HG03066 (cell line): ENCODE data around the gene GCN1.
A peak's percentile ranks its signal among the peaks of the same experiment; 100 is the strongest.
"Not testable (repeated sequence)": the region's sequence is repeated elsewhere in the genome, so short reads cannot be mapped to it uniquely, and the experiment has no call there.

Experiments
- ATAC-seq: cut with Tn5 transposase; IDR thresholded peaks from one replicate; pipeline ENCODE4 v1.9.1; 2021; ENCODE audit warnings: low read depth; ENCODE audit not compliant: unreplicated experiment

Gene GCN1

DNA sequence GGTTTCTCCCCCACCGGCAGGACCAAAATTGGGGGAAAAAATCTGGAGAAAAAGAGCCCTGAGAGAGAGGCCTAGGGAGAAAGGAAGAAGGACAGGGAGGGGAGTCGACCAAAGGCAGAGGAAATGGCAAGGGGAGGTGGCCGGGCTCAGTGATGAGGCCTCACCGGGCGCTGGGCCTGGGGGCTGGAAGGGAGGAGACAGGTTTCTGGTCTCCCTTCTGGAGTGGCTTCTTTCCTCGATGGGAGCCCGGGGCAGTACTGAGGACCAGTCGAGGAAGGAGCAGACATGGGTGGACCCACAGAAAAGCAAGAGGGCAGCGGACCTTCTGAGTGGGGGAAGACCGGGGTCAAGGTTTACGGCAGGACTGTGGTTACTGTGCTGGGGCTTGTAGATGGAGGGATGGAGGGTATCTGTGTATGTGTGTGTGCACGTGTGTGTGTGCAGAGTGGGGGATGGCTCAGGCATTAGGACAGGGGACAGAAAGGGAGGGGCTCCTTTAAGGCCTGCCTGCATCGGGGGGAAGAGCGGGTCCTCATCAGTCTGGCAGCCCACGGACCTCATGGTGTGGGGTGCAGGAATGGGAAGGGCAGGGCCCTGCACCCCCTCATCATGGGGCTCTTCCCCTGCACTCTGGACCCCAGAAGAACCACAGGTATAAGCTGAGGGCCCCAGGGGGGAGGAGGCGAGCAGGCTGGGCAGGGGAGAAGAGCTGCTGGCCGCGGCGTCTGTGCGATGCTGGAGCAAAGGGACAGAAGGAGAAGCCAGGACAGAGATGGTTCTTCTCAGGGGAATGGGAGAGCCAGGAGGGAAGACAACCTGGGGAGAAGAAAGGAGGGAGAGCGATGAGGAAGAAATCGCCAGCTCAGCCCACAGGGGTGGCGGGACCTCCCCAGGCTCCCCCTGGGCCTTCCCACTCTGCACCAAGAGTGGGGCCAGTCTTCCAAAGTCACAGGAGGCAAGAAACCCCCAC is 21.5 kb upstream of the GCN1 start:
- ATAC-seq = no peak

DNA sequence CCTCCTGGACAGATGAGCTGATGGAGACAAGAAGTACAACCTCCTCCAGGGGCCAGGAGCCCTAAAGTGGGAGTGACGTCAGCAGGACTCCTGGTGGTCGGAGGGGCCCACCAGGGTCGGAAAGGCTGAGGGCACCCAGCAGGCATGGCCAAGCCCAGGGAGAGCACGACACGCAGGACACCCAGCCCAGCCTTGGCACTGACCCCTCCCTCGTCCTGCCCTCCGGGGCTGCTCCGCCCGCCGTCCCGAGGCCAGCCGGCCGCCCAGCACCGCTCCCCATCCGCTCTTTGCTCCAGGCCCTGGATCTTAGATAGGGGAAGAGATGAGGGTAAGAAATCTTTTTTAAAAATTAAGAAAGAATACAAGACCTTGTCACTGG is 20.8 kb upstream of the GCN1 start:
- ATAC-seq = no peak

DNA sequence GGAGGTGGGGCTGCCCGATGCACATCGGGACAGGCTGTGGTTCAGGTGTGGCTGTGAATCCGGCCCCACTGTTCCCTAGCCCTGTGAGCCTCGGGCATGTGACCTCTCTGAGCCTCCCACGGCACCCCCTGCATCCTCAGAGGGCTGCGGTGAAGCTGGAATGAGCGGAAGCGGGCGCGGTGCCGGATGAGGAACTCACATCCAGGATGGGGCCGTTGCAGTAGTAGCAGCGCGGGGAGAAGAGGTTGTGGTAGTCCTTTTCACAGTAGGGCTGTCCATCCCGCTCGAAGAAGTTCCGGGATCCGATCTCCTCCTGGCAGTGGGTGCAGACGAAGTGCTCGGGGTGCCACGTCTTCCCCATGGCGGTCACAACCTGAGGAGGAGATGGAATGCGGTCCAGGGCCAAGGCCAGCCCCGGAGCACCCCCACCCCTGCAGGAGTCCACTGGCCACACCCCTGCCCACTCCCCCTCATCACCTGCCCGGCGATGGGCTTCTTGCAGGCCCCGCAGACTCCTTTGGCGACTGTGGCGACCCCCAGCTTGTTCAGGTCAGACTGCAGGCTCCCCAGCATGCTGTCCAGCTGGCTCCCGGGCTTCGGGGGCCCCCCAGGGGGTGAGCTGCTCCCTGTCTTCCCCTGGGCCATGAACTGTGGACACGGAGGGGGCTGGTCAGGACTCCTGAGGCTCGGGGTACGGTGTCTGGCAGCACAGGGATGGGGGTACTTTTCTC is 20.3 kb upstream of the GCN1 start:
- no peak for ATAC-seq

DNA sequence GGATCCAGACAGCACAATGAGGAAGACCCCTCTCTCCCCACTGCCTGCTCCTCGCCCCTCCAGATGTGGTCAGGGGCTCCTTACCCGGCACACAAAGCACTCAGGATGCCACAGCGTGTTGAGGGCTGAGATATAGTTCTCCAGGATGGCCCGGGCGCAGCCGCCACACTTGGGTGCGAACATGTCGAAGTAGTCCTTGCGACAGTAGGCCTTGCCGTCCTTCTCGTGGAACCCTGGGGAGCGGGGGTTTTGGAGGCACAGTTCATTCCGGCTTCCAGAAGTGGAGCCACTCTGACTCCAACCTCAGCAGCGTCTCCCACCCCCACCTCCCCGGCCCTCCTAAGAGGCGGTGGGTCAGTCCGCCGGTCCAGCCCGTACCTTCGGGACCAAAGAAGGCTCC is 19.2 kb upstream of the GCN1 start:
- ATAC-seq = no peak

DNA sequence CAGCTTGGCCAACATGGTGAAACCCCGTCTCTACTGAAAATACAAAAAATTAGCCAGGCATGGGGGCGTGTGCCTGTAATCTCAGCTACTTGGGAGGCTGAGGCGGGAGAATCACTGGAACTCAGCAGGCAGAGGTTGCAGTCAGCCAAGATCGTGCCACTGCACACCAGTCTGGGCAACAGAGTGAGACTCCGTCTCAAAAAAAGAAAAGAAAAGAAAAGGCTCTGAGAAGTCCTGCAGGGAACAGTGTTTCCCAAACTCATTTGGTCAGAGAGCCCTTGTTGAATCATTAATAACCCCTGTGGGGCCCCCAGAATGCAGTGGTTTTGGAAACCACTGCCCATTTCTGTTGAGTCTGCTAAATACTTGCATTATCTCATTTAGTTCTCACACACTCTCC is 18.7 kb upstream of the GCN1 start:
- ATAC-seq = not testable (repeated sequence)

DNA sequence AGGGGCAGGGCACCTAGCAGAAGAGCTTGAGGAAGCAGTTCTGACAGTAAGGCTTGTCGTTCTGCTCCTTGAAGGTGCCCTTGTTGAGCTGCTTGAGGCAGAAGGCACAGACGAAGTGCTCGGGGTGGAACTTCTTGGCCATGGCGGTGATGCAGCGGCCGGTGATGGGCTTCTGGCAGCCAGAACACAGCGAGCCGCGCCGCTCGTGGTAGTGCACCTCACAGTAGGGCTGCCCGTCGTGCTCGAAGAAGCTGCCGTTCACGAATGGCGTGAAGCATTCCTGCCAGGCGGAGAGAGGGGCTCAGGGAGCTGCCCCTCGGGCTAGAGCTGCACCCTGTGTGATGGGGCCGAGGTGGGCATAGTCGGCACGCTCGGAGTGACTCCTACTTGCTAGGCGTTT is 17.8 kb upstream of the GCN1 start:
- no peak for ATAC-seq

DNA sequence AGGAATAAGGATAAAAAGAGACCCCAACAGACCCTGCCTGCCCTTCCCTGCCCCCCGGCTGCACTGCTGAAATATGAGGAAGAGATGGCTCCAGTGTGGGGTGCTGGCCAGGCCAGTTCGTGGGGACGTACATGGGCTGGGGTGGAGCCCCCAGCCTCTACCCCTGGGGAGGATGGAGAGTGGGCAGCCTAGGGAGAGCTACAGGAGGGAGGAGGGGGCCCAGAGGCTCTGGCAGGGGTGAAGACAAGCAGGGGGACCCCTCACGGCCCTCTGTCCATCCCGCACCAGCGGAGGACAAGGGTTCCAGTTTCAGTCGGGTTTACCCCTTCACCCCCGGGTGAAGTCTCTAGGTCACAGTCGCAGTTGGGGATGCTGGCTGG is 17.4 kb upstream of the GCN1 start:
- ATAC-seq = no peak

DNA sequence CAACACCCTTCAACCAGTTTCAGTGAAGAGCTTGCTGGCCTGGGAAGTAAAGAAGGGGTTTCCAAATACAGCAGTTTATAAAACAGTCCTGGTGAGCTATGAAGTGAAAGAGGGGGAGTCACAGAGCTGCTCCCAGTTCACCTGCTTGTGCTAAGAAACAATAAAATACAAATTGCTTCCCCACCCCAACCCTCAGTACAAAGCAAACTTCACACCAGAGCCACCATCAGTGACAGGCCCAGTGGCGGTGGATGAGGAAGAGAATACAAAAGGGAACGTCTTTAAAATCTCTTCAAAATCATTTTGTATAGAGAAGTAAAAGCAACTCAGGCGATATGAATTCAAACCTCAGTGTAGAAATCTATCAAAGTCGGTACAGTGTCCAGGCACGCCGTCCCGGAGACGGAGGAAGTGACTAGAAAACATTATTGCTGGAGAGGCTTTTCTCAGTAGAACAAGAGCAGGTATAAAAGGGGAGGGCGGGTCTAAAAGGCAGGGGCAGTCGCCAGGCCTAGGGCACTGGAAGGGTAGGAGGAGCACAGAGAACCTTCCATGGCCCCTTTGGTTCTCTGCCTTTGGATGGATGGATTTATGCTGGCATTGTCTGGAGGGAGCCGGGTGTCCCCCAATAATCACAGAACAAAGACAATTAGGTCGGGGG is 16.9 kb upstream of the GCN1 start:
- no peak for ATAC-seq

DNA sequence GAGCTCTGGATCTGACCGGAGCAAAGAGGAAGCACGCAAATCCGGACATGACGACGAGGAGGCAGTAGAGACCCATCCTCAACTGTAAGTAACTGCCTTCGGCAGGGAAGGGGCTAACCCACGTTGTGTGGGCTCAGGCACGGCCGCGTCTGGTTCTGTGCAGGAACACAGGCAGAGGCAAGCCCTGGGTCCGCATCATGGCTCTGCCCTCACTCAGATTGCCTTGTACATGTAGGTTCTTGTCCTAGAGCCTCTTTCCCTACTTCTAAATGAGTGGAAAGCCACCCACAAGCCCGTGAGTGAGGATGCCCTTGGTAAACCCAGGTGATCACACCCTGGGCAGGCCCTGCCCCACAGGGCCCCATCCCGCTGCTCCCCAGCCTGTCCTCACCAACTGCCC is 15.3 kb upstream of the GCN1 start:
- ATAC-seq = no peak

DNA sequence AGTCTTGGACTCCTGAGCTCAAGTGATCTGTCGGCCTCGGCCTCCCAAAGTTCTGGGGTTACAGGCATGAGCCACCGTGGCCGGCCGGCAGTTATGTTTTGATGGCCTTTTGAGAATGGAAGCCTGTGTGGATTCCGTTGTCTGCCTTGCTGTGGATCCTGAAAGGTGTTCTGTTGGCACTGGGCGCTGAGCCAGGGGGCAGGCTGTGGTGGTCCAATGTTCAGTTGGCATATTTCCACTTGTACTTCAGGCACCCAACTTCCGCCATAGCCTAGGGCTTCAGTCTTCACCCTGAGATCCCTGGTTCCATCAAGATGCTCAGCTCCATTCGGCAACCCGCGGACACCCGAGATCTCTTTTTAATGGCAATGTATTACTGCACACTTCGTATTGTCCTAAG is 12.7 kb upstream of the GCN1 start:
- no peak for ATAC-seq

DNA sequence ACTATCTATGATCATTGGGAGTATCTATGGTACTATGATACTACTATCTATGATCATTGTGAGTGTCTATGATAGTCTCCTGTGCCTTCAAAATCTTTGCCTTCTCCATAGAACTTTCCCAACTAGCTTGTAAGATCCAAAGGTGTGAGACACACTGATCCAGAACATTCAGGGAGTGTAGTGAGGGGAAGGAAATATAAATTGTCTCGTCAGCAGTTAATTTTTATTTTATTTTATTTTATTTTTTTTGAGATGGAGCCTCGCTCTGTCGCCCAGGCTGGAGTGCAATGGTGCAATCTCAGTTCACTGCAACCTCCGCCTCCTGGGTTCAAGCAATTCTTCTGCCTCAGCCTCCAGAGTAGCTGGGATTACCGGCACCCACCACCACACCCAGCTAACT is 12.3 kb upstream of the GCN1 start:
- not testable (repeated sequence) for ATAC-seq

DNA sequence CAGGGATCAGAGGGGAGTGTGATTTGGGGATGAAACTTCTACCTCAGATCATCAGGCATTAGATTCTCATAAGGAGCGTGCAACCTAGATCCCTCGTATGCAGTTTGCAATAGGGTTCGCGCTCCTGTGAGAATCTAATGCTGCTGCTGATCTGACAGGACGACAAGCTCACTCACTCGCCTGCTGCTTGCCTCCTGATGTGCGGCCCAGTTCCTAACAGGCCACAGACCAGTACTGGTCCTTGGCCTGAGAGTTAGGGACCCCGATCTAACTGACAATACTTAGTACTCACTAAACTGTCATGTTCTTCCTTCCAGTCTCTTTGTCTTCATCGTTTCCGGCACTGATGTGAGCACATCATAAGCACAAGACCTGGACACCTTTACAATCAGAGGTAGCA is 11.7 kb upstream of the GCN1 start:
- no peak for ATAC-seq

DNA sequence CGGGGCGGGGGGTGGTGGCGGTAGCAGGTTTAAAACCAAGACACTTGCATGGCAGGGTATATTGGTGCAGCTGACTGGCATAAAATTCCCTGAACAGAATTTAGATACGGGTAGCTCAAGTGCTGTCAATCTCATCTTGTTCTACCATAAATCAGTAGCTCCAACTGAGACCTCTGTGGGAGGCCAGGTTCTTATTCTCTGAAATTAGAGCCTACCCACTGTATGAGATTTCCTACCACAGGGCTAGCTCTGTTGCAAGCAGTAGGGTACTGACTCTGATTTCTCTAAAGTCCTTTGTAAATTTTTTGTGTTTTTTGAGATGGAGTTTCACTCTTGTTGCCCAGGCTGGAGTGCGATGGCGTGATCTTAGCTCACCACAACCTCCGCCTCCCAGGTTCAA is 9.7 kb upstream of the GCN1 start:
- ATAC-seq = no peak

DNA sequence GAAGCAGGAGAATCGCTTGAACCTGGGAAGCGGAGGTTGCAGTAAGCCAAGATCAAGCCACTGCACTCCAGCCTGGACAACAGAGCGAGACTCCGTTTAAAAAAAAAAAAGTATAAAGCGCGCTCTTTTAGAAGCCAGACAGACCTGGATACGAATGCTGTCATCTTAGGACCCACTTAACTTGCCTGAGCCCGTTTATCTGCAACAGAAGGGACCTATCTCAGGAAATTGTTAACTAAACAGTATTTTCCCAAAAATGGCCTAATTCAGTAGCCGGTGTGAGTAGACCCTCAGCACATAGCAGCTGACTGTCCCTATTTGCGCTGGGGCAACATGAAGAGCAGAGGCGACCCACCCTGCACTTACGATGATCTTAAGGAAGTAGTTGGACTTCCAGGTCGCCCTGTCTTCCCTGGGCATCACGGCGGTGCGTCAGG is 5.9 kb upstream of the GCN1 start:
- ATAC-seq = no peak

DNA sequence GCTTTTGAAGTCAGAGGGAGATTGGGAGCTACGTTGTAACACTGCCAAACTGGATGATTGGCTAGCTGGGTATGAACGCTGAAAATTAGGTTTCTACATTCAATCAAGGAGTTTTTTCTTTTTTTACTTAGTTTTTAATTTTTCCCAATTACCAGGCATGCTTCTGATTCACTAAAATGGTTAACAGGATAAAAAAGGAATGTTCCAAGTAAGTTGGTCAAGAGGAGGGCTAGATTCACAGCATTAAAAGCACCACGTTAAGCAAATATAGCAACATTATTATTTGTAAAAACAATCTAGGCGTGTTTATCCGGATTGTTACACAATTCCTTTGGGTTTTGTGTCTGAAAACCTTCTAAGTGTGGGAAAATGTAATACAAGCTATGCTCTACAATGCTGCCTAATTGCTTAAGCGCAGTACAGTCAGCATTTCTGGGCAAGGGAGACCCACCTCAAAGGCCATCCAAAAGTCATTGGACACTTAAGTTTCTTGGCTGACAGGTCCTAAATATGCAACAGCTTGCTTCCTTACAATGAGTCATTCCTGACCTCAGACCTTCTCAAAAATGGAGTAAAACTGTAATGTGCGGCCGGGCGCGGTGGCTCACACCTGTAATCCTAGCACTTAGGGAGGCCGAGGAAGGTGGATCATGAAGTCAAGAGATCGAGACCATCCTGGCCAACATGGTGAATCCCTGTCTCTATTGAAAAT is 5.2 kb upstream of the GCN1 start:
- no peak for ATAC-seq

DNA sequence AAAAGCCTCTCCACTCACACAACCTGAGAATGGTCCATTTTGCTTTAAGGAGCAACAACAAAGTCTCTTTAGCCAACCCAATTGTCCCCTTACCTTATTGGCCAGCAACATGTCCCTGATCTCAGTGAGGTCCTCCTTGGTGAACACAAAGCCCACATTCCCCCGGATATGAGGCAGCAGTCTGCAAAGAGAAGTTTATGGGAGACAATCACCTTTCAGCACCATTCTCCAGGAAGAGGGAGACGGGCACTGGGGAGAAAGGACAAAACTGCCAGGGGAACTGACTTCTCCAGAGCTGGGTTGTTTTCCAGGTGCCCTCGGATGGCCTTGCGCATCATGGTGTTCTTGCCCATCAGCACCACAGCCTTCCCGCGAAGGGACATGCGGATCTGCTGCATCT is 4.5 kb upstream of the GCN1 start:
- ATAC-seq = no peak

DNA sequence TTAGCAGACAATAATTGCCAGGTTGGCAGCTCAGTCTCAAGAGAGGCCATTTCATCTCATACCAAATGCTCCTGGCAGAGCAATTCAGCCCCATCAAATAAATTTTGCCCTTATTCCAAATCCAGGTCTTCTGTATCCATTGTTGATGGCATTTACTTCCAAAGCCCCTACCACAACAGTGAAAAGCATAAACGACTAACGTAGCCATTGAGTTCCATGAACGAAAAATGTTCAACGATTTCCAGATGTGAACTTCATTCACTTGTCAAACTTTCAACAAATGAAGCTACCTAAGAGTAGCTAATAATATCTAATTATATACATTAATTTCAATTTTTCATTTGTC is 3.0 kb upstream of the GCN1 start:
- no peak for ATAC-seq

DNA sequence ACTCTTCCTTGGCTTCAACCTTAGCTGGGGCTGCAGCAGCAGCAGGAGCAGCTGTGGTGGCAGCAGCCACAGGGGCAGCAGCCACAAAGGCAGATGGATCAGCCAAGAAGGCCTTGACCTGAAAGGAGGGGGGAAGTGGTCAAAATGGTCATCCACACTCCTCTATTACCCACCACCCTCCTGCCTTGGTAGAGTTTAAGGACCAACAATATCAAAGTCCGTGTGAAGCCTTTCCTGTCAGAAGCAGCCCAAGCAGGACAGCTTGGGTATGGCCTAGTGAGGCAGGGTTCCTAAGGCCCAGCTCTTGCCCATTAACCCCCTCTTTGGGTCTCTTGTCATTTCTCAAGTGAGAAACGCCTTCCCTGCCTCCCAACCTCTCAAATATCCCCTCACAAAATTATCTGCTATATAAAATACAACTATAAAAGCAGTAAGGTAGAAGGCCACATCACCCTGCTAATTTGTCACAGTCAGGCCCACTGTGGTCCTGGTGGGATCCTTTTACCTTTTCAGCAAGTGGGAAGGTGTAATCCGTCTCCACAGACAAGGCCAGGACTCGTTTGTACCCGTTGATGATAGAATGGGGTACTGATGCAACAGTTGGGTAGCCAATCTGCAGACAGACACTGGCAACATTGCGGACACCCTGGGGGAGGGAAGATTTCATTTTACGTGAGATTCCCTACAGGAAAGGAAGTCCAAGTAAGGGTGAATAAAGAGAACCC is 2.5 kb upstream of the GCN1 start:
- not testable (repeated sequence) for ATAC-seq

DNA sequence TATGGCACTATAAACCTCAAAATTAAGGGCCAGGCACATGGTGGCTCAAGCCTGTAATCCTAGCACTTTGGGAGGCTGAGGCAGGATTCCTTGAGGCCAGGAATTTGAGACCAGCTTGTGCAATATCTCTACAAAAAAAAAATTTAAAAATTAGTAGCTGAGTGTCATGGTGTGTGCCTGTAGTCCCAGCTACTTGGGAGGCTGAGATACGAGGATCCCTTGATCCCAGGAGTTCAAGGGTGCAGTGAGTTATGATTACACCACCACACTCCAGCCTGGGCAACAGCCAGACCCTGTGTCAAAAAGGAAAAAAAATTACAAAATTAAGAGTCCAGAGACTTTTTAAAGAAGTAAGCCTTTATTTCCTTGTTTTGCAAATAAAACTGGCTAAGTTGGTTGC is 1.8 kb upstream of the GCN1 start:
- no peak for ATAC-seq

DNA sequence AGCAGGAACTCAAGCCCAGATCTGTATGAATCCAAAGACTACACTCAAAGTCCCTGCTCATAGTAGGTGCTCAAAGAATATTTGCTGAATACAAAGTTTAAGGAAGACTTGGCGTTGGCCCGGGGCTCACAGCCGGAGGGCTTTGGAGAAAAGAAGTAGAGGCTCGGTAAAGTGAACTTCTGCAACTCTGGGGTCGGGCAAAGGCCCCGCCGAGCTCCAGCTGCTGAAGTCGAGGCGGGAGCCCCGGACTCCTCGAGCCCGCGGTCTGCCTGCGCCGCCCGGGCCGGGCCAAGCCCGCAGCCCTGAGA is 335 bp downstream of the GCN1 start:
- ATAC-seq = peak; percentile 36
